ENCODE results near the gene DCUN1D4.
A peak's percentile ranks its signal among the peaks of the same experiment; 100 is the strongest.
"Not testable (repeated sequence)": the region's sequence is repeated elsewhere in the genome, so short reads cannot be mapped to it uniquely, and the experiment has no call there.

DCUN1D4 gene

DNA sequence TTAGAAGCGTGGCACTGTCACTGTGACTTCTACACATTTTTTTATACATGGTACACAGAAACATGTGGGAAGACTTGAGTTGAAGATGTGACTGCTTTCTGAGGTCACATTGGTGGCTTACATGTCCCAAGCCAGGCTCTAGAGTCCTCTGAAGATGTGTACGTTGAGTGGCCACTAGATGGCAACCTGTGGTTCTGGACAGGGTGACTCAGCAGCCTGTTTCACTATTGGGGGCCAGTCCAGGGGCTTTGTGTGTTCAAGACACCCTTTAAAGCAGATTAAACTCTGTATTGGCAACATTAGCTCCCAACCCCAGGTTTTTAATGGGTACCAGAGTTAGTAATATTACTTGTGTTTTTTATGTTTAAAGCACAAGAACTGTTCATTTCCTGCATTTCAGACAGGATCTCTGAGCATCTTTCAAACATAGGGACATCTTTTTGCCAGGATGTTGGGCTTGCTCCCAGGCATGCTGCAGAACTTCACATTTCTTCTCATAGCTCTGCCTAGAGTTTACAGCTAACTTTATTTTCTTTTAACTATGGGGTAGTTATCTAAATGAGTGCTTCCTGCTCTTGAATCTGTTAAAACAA, 53.0 kb downstream of the DCUN1D4 start:
- DNase-seq = peak; percentile 97 to 99

GRCh38 chr4:51901363-51901762, 58.4 kb downstream of the DCUN1D4 start:
- peak; percentile 92 to 94 for DNase-seq

DNA sequence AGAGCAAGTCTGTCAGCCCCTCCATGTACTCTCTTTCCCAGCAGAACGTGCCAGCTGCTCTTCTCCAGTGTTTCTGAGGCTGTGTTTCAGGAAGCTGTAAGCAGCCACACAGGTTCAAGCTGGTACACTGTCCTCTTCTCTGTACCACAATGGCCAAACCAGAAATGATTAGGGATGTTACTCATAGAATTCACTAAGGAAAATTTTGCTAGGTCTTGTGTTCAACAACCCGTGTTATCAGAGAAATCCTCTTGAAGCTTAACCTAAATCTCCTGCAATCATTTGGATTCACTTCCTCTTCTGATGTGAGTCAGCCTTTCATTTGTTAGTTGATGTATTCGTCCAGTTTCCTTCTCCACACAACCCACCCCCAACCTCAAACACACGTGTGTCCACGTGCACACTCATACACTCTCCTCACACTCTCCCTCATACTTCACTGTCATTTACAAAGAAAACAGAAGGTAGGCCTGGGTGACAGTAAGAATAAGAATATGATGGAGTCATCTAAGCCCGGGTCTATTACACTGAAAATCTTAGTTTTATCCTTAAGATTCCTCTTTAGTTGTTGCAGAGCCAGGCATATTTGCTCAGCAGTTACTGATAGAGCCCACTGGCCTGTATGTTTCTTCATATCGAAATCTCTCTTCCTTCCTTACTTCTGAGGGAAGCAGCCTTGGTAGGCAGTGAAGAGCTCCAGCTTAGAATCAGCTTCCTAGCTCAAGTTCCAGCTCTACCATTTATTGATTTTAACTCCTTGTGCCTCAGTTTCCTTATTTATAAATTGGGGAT, 63.4 kb downstream of the DCUN1D4 start:
- peak; percentile 97 to 98 for DNase-seq

- no peak for DNase-seq
These were observed 64.2 kb downstream of the DCUN1D4 start for GRCh38 chr4:51907006-51907669.

GRCh38 chr4:51909236-51909703, 66.3 kb downstream of the DCUN1D4 start:
- no peak for DNase-seq

GRCh38 chr4:51918251-51918650, 75.3 kb downstream of the DCUN1D4 start:
- no peak for DNase-seq

DNA sequence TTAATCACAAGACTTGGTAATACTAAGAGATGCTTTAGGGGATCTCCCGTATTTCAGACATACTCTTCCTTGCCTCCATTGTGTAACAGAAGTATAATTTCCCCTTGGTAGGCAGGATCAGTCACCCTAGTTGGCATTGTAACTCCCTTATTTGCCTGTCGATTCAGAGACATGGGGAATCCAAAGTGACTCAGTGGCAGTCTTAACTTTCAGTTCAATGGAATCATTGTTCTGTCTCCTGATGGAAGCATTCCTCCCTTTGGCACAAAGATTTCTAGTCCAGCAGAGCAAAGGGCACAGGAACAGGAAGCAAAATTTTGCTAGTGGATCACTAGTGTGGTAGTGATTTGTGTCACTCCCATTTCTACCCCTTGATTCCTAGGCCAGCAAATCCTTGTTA, 80.4 kb downstream of the DCUN1D4 start:
- DNase-seq = no peak

- no peak for DNase-seq
These were observed 82.4 kb downstream of the DCUN1D4 start for GRCh38 chr4:51925307-51925706.

- DNase-seq = no peak
These were observed 87.6 kb downstream of the DCUN1D4 start for GRCh38 chr4:51930557-51930956.

- no peak for DNase-seq
These were observed 88.5 kb downstream of the DCUN1D4 start for GRCh38 chr4:51931461-51931860.

- no peak for DNase-seq
These were observed 89.3 kb downstream of the DCUN1D4 start for GRCh38 chr4:51932261-51932660.

GRCh38 chr4:51932684-51933083, 89.7 kb downstream of the DCUN1D4 start:
- DNase-seq = no peak

GRCh38 chr4:51940460-51940859, 97.5 kb downstream of the DCUN1D4 start:
- not testable (repeated sequence) for DNase-seq

- DNase-seq = no peak
These were observed 99.3 kb downstream of the DCUN1D4 start for GRCh38 chr4:51942108-51942832.

DNA sequence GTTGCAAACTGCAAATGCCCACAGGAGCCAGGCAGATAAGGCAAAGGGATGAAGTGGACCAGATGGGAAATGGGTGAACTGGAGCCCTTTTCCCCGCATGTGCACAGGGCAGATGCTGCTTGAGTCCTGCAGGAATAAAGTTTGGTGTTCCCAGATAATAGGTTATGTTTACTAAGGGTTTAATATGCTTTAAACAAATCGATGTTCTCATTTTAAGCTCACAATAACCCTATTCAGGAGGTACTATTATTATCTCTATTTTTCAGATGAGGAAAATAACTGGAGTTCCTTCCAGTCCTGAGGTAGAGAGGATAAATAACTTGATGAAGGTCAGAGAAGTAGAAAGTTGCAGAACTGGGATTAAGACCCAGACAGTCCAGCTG, 99.9 kb downstream of the DCUN1D4 start:
- DNase-seq = no peak

DNA sequence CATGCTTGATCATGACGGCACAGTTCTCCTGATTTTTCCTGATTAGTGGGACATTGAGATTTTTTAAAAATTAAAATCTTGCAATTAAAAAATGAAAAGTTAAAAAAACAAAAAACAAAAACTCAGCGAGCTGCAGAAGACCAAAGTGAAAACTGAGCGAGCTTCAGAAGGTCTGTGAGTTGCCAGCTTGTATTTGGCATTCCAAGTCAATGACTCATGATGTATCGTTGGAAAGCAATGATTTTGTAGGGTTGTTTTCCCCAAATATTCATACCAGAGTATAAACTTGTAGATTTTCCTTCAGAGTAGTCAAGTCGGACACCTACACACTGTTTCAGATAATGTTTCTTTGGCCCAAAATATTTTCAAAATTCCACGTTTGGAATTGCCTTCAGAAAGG, 100.3 kb downstream of the DCUN1D4 start:
- no peak for DNase-seq

DNA sequence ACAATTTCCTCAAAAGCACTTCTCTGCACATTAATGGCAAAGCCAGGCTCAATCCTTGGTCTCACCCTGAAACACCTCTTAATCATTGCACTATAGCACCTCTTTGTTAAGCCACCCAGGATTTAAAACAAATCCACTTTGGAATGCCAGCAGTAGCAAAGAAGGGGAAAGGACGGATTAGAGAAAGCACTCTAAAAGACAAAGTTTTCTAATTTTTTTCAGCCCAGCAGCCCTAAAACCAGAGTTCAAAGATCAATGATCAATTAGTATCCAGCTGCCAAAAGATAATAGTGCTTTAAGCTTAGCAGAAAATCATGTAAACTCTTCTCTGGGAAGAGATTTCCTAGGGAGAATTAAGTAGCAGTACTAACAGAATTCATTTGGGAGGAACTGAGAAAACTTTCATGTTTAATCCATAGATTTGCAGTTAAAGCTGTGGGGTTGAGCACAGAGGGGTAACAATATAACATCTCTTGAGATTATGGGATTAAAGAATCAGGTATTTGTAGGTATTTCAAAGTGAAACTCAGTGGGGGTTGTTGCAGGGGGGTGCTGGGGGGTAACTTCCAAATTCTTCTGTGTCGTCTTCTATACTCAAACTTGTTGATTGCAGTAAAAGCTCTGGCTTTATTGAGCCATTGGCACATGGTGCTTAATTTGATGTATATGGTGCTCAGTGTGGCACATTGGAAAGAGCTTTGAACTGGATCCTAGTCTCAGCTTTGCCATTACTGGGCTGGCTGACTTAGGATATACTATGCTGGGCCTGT, 115.4 kb downstream of the DCUN1D4 start:
- DNase-seq = no peak

GRCh38 chr4:51960486-51960885, 117.5 kb downstream of the DCUN1D4 start:
- DNase-seq = no peak

GRCh38 chr4:51963841-51964517, 121.0 kb downstream of the DCUN1D4 start:
- DNase-seq = peak; percentile 52 to 58

GRCh38 chr4:51965862-51966261, 122.9 kb downstream of the DCUN1D4 start:
- DNase-seq = no peak

Measured in Kasumi-1 (cell line).